ENCODE results near the gene P4HB. TPM values are rescaled to one million over a fixed set of nuclear protein-coding genes. Genes with fewer than 3 reads are reported as not detected.

The P4HB gene
- total and polyA plus RNA-seq, 12 donors = 546 to 2,717 (median 934) TPM

- Histone ChIP-seq H3K4me3 (no peak overlapping the region), H3K36me3 (replicated peaks in 1 of 2) (peaks cover 0 to 17% of the 10 kb centered on the region in 2 donors), H3K27ac (no peak overlapping the region), H3K9me3 (replicated peaks in 1 of 3) (no peaks in the 10 kb centered on the region), H3K27me3 (no peaks in the 10 kb centered on the region), H3K4me1 (replicated peaks in 1 of 2) (peaks cover 7 to 11% of the 10 kb centered on the region in 2 donors)
- intact Hi-C loops (cut with DNase I) = no loop called here
- TF ChIP-seq POLR2A (IDR thresholded peaks at IDR 0.05) (no peak), CTCF (IDR thresholded peaks at IDR 0.05) (no peak)
- 76 to 96% (median 92%) methylated on average over 5 to 11 of the region's 11 CpGs for WGBS, 4 donors
- no peak for DNase-seq
Observed at GRCh38 chr17:81908793-81909192, 48.5 kb upstream of the P4HB start.

- Histone ChIP-seq H3K27ac (no peak overlapping the region), H3K4me1 (replicated peaks in 1 of 2) (peaks cover 8 to 12% of the 10 kb centered on the region in 2 donors), H3K36me3 (replicated peaks in 1 of 2) (peaks cover 0 to 6% of the 10 kb centered on the region in 2 donors), H3K27me3 (no peaks in the 10 kb centered on the region), H3K4me3 (no peak overlapping the region), H3K9me3 (replicated peaks in 1 of 3) (no peaks in the 10 kb centered on the region)
- TF ChIP-seq CTCF (IDR thresholded peaks at IDR 0.05) (no peak), POLR2A (IDR thresholded peaks at IDR 0.05) (no peak)
- no peak for DNase-seq
- 92 to 97% (median 94%) methylated on average over 12 to 26 of the region's 26 CpGs for WGBS, 4 donors
- intact Hi-C loops (cut with DNase I) = no loop called here
Observed at GRCh38 chr17:81907219-81908145, 47.1 kb upstream of the P4HB start.

GRCh38 chr17:81906476-81907218 lies 46.3 kb upstream of the P4HB start:
- H3K27me3 ChIP-seq = peaks cover 4% of the 10 kb centered on the region
- WGBS, 4 donors = 87 to 94% (median 92%) methylated on average over 8 to 15 of the region's 15 CpGs
- no peak overlapping the region for H3K4me3 ChIP-seq
- H3K36me3 ChIP-seq (replicated peaks in 1 of 2) = no peaks in the 10 kb centered on the region
- no peak overlapping the region for H3K27ac ChIP-seq
- H3K9me3 ChIP-seq (replicated peaks in 1 of 3) = no peaks in the 10 kb centered on the region
- intact Hi-C loops (cut with DNase I) = no loop called here
- H3K4me1 ChIP-seq (replicated peaks in 1 of 2) = peaks cover 11 to 18% of the 10 kb centered on the region in 2 donors
- no peak for DNase-seq
- TF ChIP-seq CTCF (IDR thresholded peaks at IDR 0.05) = no peak
- TF ChIP-seq POLR2A (IDR thresholded peaks at IDR 0.05) = no peak

GRCh38 chr17:81905993-81906392 lies 45.7 kb upstream of the P4HB start:
- Histone ChIP-seq H3K9me3 (replicated peaks in 1 of 3) (no peaks in the 10 kb centered on the region), H3K27ac (no peak overlapping the region), H3K36me3 (replicated peaks in 1 of 2) (no peaks in the 10 kb centered on the region), H3K4me3 (no peak overlapping the region), H3K4me1 (replicated peaks in 1 of 2) (peaks cover 11 to 20% of the 10 kb centered on the region in 2 donors), H3K27me3 (peaks cover 4% of the 10 kb centered on the region)
- no peak for TF ChIP-seq CTCF (IDR thresholded peaks at IDR 0.05)
- TF ChIP-seq POLR2A (IDR thresholded peaks at IDR 0.05) = no peak
- intact Hi-C loops (cut with DNase I) = no loop called here
- DNase-seq = no peak
- 96 to 97% (median 96%) methylated on average over 7 to 10 of the region's 10 CpGs for WGBS, 4 donors
